Activated CD8-positive, alpha-beta memory T cell treated with anti-CD3 and anti-CD28 coated beads, Interleukin-2, amount 10 ng/mL, durations not matched to agents 7 days and 5 days (primary cell): Measurements from ENCODE around the gene APP. TPM values are rescaled to one million over a fixed set of nuclear protein-coding genes. Genes with fewer than 3 reads are reported as not detected.

Experiments
- ATAC-seq: fragments of 150-1000 bp; cut with Tn5 transposase; one replicate; pipeline ENCODE4 v1.10.0; 2021; ENCODE audit warnings: moderate library complexity
- CTCF ChIA-PET: fragments of 350-600 bp; sonication (Branson Sonifier 250); formaldehyde crosslinking; loops from one replicate; lab custom pipeline; 2021; ENCODE audit warnings: antibody characterized with exemption; lab: Charles Lee
- DNase-seq: peaks from one replicate; pipeline ENCODE4 v3.0.0-alpha.2; 2020
- H3K27ac Mint-ChIP-seq: one replicate; pipeline ENCODE4 v1.8.0; 2021; ENCODE audit warnings: mild to moderate bottlenecking, mixed read lengths
- H3K27me3 Mint-ChIP-seq: one replicate; pipeline ENCODE4 v1.8.0; 2021; ENCODE audit warnings: mixed read lengths
- H3K36me3 Mint-ChIP-seq: one replicate; pipeline ENCODE4 v1.8.0; 2021; ENCODE audit warnings: mild to moderate bottlenecking, mixed read lengths
- H3K4me1 Mint-ChIP-seq: one replicate; pipeline ENCODE4 v1.8.0; 2021; ENCODE audit warnings: mixed read lengths
- H3K4me3 Mint-ChIP-seq: one replicate; pipeline ENCODE4 v1.8.0; 2021; ENCODE audit warnings: mild to moderate bottlenecking, moderate library complexity, mixed read lengths
- H3K9me3 Mint-ChIP-seq: one replicate; pipeline ENCODE4 v1.8.0; 2022; ENCODE audit warnings: low read depth, mixed read lengths
- total RNA-seq, 2 experiments: library from RNA; stranded (reverse); gene quantifications; one replicate each; pipeline ENCODE4 v1.2.3, GENCODE V29; 2021

APP gene
- total RNA-seq, 2 experiments from 2014 or later = 11.2 to 25.1 TPM

DNA sequence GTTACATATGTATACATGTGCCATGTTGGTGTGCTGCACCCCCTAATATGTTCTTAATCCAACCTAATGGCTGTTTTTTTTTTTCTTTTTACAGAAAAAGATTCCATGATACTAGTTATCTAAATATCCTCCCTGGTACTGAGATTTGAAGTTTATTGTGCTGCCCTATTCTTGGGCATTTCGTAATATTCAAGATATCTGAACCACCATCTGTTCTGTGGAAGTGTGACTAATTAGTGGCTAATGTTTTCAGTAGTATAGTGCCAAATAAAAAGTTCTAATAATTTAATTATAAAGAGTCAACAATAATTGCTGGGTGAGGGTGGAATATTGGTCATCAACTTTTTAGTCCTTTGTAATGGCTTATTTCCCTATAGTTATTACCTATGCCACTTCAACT lies 218.3 kb downstream of the APP start:
- ATAC-seq (no peak), DNase-seq (no peak)
- Mint-ChIP-seq H3K36me3 (no peaks in the 10 kb centered on the region), H3K4me3 (no peak overlapping the region), H3K4me1 (no peaks in the 10 kb centered on the region), H3K27me3 (no peaks in the 10 kb centered on the region), H3K9me3 (no peaks in the 10 kb centered on the region), H3K27ac (no peak overlapping the region)
- CTCF ChIA-PET = no interaction called here

DNA sequence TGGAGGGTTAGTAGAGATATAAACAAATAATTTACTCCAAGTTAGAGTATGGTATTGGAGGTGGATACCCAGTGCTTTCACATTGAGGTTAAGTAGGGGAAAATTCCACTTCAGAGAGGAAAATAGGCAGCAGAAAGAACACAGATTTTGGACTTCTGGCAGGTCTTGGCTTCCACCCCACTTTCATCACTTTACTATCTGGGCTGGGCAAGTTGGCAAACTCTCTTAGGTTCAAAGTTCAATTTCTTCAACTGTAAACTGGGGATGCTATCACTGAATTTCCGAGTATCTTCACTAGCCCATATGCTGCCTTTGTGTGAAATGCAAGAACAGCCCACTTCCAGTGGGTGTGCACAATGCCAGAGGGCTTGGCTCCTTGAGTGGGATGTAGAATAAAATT lies 220.9 kb downstream of the APP start:
- Mint-ChIP-seq H3K4me1 (no peaks in the 10 kb centered on the region), H3K36me3 (no peaks in the 10 kb centered on the region)
- ATAC-seq = no peak

DNA sequence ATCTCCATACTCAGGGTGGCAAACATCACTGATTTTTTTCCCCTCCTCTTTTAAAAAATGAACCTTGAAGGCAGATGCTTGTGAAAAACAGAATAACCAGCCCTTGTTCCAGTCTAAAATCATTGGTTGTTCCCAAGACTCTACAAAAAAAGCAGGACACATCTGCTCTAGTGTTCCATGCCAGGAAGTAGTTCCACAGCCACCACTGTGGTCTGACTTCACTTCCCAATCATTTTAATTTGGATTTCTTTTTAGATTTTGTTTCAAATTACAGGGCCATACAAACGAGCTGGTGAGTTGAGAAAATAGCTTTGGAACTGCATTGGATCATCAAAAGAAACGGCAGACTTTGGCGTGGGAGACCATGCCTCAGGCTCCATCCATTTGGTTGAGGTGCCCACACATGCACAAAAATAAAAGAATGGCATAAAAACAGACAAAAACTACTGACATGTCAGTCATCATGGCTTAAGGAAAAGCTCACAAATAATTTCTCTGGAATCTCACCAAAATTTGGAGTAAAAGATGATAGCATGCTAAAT lies 225.8 kb downstream of the APP start:
- no peak overlapping the region for H3K27ac Mint-ChIP-seq
- CTCF ChIA-PET = no interaction called here

More for the DNA sequence above, 220.9 kb downstream of the APP start:
- no peak for DNase-seq
- H3K9me3 Mint-ChIP-seq = no peaks in the 10 kb centered on the region
- H3K27me3 Mint-ChIP-seq = no peaks in the 10 kb centered on the region
- CTCF ChIA-PET = no interaction called here
- no peak overlapping the region for H3K4me3 Mint-ChIP-seq
- H3K27ac Mint-ChIP-seq = no peak overlapping the region

DNA sequence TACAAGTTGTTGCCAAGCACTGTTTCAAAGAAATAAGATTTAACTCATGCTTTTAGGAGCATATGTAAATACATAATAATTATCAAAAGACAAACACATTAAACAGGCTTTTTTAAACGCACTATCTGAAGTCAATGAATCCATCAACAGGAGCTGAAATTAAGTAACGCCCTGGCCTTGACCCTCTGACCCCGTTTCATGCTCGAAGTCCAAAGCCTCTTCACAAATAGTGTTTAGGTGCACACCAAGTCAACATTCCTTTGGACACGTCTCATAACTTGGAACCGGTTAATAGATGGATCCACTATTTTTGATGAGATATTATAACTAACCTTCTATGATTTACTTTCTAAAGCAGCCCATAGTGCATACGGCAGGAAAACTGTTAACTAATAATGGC lies 226.5 kb downstream of the APP start:
- Mint-ChIP-seq H3K27ac (no peak overlapping the region), H3K4me3 (no peak overlapping the region), H3K9me3 (no peaks in the 10 kb centered on the region), H3K36me3 (no peaks in the 10 kb centered on the region), H3K4me1 (no peaks in the 10 kb centered on the region), H3K27me3 (no peaks in the 10 kb centered on the region)
- CTCF ChIA-PET = no interaction called here
- DNase-seq (no peak), ATAC-seq (no peak)

More for the DNA sequence above, 225.8 kb downstream of the APP start:
- no peaks in the 10 kb centered on the region for H3K4me1 Mint-ChIP-seq
- H3K9me3 Mint-ChIP-seq = no peaks in the 10 kb centered on the region
- H3K27me3 Mint-ChIP-seq = no peaks in the 10 kb centered on the region
- DNase-seq (no peak), ATAC-seq (no peak)
- no peaks in the 10 kb centered on the region for H3K36me3 Mint-ChIP-seq
- no peak overlapping the region for H3K4me3 Mint-ChIP-seq

DNA sequence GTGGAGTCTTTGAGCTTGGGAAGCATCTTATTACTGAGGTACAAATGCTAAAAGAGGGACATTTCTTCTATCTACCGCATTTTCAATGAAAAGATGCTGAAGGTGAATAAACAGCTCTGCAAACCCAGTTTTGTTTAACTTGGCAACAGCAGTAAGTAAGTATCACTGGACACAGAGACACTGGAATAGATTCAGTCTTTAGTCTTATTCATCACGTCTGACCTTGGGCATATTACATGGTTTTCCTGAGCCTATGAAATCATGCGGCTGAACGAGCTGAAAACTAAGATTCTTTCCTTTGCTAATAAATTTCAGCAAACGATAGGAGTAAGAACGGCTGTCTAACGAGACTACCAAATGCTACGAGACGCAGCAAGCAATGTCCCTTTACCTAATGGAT lies 228.4 kb downstream of the APP start:
- ATAC-seq = no peak
- Mint-ChIP-seq H3K27ac (no peak overlapping the region), H3K27me3 (no peaks in the 10 kb centered on the region), H3K36me3 (no peaks in the 10 kb centered on the region), H3K9me3 (no peaks in the 10 kb centered on the region), H3K4me1 (no peaks in the 10 kb centered on the region), H3K4me3 (no peak overlapping the region)
- no peak for DNase-seq
- CTCF ChIA-PET = no interaction called here

DNA sequence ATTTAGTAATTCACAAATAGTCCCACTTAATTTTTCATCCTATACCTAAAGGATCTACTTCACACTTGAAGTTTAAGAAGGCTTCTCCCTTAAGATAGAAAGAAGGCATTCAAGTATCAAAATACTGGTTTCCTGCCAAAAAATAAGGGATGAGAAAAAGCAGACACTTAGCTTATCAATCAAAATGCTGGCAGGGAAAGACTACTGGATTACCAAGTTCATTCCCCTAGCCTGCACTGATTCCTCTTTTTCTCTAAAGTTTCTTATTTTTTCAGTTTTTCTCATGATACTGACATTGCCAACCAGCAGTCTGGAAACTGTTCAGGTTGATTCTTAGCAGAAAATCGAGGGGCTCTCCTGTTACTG lies 231.2 kb downstream of the APP start:
- CTCF ChIA-PET = no interaction called here
- Mint-ChIP-seq H3K27ac (no peak overlapping the region), H3K4me3 (no peak overlapping the region), H3K9me3 (no peaks in the 10 kb centered on the region), H3K4me1 (peaks cover 6% of the 10 kb centered on the region), H3K36me3 (no peaks in the 10 kb centered on the region), H3K27me3 (no peaks in the 10 kb centered on the region)
- no peak for DNase-seq
- no peak for ATAC-seq

DNA sequence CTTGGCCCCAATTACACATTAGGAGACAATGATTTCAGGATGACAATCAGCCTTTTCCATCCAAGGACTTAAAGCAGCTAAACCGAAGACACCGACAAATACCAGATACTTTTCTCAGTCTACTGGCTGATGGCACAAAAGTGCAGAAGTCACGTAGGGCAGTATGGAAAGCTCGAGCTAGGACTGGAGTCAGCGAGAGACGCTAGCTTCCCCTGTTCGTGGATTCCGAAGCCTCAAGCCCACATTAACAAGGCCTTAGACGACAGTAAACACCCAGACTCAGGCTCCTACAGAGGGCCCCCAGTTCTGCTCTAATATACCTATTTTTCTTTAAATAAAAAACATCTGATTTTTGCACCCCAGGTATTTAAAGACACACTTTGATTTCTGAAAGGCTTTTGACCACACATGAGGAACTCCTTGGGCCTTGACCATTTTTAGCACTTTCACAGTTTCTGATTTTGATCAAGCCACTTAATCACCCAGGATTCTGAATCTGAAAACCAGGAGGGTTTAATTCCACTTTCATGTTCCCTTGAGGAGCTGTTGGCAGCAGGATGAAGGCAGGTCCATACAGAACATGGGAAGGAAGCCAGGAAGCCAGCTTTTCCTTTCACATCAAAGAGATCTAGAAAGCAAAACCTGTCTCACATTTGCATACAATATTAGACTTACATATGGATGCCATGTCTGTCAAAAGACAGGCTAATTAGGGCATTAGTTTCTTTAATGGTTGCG lies 231.7 kb downstream of the APP start:
- DNase-seq (no peak), ATAC-seq (no peak)
- Mint-ChIP-seq H3K9me3 (no peaks in the 10 kb centered on the region), H3K27me3 (no peaks in the 10 kb centered on the region), H3K4me3 (no peak overlapping the region), H3K36me3 (no peaks in the 10 kb centered on the region), H3K4me1 (peaks cover 8% of the 10 kb centered on the region), H3K27ac (no peak overlapping the region)
- CTCF ChIA-PET = no interaction called here

DNA sequence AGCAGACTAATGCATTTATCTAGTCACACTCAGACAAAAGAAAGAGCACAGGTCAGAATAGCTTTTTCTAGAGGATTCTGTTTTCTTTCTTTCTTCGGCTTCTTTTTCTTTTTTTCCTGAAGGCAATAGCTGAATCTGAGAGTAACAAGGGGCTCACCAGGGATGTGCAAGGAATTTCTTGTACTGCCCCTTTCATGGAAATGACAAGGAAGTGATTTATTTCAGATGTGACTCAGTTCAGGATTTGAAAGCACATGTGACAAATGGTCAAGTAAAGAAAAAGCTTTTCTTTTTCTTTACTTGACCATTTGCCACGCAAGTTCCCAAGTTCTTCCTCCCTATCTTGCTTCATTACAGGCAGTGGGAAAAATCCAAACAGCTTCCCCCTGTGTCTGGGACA lies 233.8 kb downstream of the APP start:
- CTCF ChIA-PET = no interaction called here
- ATAC-seq = no peak
- H3K9me3 Mint-ChIP-seq = no peaks in the 10 kb centered on the region

DNA sequence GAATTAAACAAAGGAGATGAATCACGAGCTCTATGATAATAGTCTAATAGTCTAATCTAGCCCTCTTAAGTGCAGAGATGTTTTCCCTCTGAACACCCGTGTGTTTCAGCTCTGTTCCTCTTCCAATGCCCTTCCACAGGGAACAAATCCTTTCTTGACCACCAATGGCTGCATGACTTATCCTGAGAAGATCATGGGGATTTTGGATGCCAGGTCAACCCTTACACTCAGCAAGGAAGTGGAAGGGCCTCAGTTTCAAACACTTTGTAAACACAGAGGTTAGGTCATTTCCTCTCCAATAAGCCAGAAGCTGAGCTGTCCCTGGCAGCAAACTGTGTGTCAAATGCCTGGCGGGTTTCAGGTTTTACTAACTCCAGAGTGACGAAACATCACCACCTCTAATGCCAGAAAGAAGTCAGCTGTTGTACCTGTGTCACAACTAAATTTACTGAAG lies 235.8 kb downstream of the APP start:
- H3K27ac Mint-ChIP-seq = peak overlapping the region; percentile 63
- DNase-seq (peak; percentile 49), ATAC-seq (peak; percentile 49)
- peaks cover 9% of the 10 kb centered on the region for H3K4me1 Mint-ChIP-seq
- H3K36me3 Mint-ChIP-seq = no peaks in the 10 kb centered on the region
- H3K9me3 Mint-ChIP-seq = no peaks in the 10 kb centered on the region
- no peaks in the 10 kb centered on the region for H3K27me3 Mint-ChIP-seq
- CTCF ChIA-PET = interaction anchor here (0.7 kb wide), 1 partner anchor 39 kb away, joined by 3 read pairs; no protein-coding TSS in a partner anchor
- no peak overlapping the region for H3K4me3 Mint-ChIP-seq

More for the DNA sequence above, 233.8 kb downstream of the APP start:
- Mint-ChIP-seq H3K36me3 (no peaks in the 10 kb centered on the region), H3K4me3 (no peak overlapping the region), H3K27ac (no peak overlapping the region), H3K27me3 (no peaks in the 10 kb centered on the region), H3K4me1 (peaks cover 9% of the 10 kb centered on the region)
- no peak for DNase-seq

DNA sequence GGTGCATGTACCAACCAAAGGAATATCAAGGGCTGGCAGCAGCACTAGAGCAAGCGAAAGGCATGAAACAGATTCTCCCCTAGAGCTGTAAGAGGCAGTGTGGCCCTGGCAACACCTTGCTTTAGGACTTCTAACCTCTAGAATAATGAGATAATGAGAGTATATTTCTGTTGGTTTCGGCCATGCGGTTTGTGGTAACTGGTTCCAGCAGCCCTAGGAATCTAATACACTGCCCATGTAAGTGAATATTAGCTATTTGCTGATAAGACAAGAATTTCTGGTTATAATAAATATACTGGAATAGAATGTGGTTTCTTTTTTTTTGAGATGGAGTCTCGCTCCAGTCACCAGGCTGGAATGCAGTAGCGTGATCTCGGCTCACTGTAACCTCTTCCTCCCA lies 236.4 kb downstream of the APP start:
- H3K4me3 Mint-ChIP-seq = no peak overlapping the region
- DNase-seq = no peak
- peaks cover 9% of the 10 kb centered on the region for H3K4me1 Mint-ChIP-seq
- CTCF ChIA-PET = no interaction called here
- H3K9me3 Mint-ChIP-seq = no peaks in the 10 kb centered on the region
- no peak for ATAC-seq
- H3K27me3 Mint-ChIP-seq = no peaks in the 10 kb centered on the region
- no peaks in the 10 kb centered on the region for H3K36me3 Mint-ChIP-seq
- H3K27ac Mint-ChIP-seq = no peak overlapping the region

DNA sequence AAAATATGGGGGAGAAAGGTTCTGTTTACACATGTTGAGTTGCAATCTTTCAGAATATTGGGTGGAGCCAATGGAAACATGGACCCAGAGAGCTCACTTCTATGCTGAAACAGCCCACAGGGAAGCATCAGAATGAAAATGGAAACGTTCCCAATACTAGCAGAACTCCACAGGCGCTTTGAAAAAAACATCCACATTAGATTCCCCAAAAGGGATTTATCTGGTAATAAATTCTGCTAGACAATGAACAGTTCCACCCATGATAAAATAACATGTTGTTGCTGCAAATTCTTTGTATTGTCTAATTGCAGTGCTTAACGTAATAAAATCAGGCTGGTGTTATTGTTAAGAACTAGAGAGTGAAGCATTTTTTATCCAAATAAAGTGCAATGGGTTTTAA lies 238.8 kb downstream of the APP start:
- H3K4me1 Mint-ChIP-seq = peaks cover 9% of the 10 kb centered on the region
- H3K9me3 Mint-ChIP-seq = no peaks in the 10 kb centered on the region
- no peak overlapping the region for H3K27ac Mint-ChIP-seq
- ATAC-seq = no peak
- no peaks in the 10 kb centered on the region for H3K27me3 Mint-ChIP-seq
- DNase-seq = no peak
- H3K4me3 Mint-ChIP-seq = no peak overlapping the region
- H3K36me3 Mint-ChIP-seq = no peaks in the 10 kb centered on the region
- CTCF ChIA-PET = no interaction called here

DNA sequence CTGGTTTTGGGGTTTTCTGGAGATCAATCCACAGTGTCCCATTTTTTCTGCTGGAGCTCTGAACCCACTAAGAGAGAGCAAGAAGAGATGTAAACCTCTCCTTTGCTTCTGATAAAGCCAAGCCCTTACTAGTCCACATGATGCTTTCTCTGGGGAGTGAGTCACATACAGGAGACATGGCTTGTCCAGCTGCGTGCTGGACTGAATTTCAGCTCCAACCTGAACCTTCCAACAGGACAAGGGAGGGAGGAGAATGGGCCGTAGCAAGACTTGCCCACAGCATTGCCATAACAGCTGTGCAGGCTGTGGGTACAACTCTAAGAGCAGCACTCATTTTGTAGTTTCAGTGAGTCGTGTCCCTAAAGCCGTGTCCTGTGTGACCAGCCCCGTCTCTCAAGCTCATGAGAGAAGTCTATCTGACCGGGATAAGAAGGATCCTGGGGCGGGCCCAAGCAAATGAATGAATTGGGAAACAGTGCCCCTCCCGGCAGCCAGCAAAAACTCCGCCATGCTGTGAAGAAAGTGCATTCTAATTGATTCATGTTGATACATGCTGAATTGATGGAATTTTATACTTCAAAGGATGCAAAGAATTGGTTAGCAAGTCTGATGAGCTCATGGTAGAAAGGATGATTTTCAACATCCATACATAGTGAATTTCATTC lies 240.6 kb downstream of the APP start:
- no peaks in the 10 kb centered on the region for H3K27me3 Mint-ChIP-seq
- ATAC-seq = no peak
- H3K4me1 Mint-ChIP-seq = peaks cover 6% of the 10 kb centered on the region
- CTCF ChIA-PET = no interaction called here
- H3K4me3 Mint-ChIP-seq = no peak overlapping the region
- H3K27ac Mint-ChIP-seq = no peak overlapping the region
- no peaks in the 10 kb centered on the region for H3K9me3 Mint-ChIP-seq
- no peak for DNase-seq
- no peaks in the 10 kb centered on the region for H3K36me3 Mint-ChIP-seq

DNA sequence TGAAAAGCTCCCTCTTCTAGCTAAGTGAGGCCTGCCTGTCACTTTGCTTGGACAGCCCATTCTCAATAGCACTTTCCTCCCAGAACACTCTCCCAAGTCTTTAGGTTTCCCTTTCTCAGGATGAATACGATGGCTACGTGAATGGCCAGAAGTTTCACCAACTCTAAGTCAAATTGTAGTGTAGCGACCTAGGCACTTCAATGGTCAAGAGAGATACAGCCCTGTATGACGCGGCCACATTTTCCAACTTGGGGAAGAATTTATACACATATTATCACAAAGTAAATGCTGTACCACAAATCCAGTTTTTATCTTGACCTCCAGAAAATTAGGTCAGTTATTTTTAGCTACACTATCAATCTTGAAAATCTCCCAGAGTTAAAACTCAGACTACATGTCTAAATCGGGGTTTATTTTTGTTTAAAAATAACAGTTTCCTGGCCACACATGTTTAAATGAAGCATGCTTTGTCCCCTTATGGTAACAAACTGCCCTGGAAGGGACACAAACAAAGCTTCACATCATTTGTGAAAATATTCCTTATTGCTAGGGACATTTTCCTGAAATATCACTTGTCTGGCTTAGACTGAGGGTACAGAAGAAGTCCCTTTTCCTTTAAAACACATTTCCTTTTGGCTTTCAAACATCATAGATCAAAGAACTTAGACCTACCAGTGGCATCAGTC lies 243.2 kb downstream of the APP start:
- CTCF ChIA-PET = no interaction called here
- no peak for DNase-seq
- H3K4me1 Mint-ChIP-seq = no peaks in the 10 kb centered on the region
- no peaks in the 10 kb centered on the region for H3K27me3 Mint-ChIP-seq
- H3K9me3 Mint-ChIP-seq = no peaks in the 10 kb centered on the region
- H3K27ac Mint-ChIP-seq = no peak overlapping the region
- no peaks in the 10 kb centered on the region for H3K36me3 Mint-ChIP-seq
- no peak for ATAC-seq
- no peak overlapping the region for H3K4me3 Mint-ChIP-seq
